Right lobe of liver (tissue), 4 donors: Measurements from ENCODE around the gene DIAPH2.

Experiments
- CTCF ChIP-seq, 4 donors: fragments of 200-600 bp in 3 of 4; fragments of 450-650 bp in 1 of 4; IDR thresholded peaks; one replicate each; pipeline versions ENCODE4 v1.5.1 to v1.8.0; 2016 to 2022; ENCODE audit warnings: antibody characterized with exemption in 4 of 4, mild to moderate bottlenecking in 2 of 4
- POLR2A ChIP-seq: fragments of 450-650 bp; IDR thresholded peaks from one replicate; pipeline ENCODE4 v1.6.1; 2017; ENCODE audit warnings: antibody characterized with exemption, mild to moderate bottlenecking
- donor health status: DM: no; HTN: no; CAD: no.
- donor health status: DM: no; HTN: no; CAD: no.
- donor health status: DM: no; HTN: yes; CAD: no.

DNA sequence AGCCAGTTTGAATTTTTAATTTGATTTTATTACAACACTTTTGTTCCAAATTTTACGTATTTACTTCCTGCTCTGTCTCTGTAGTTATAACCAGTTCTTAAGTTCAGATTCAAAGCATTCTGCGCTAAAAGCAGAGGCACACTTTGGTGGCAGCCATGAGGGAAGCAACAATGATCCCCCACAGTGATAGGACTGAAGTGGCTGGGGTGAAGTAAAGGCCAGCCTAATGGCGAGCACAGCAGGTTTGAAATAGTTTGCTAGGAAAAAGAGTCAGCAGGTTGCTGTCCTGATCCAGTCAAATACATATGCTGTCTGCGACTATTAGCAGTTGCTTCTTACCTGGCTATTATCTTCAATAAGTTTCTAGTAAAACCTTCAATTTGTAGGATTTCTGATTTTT lies 375.4 kb downstream of the DIAPH2 start:
- TF ChIP-seq CTCF (IDR thresholded peaks at IDR 0.05): no peak
- TF ChIP-seq POLR2A: no peak
